K562 (cell line): ENCODE results near the gene PSMA5. TPM values are rescaled to one million over a fixed set of nuclear protein-coding genes. Genes with fewer than 3 reads are reported as not detected.

Experiments used
- CTCF ChIP-seq, 3 experiments: IDR thresholded peaks in 2 of 3; conservative IDR thresholded peaks in 1 of 3; 2 replicates each; pipeline ENCODE4 v1.5.1; 2011 to 2012; ENCODE audit warnings: low read length in 3 of 3, mild to moderate bottlenecking in 3 of 3, control low read depth in 2 of 3, improper control_type of control experiment in 1 of 3, inconsistent platforms in 1 of 3, low read depth in 1 of 3, mixed read lengths in 1 of 3, moderate library complexity in 1 of 3; ENCODE audit not compliant: insufficient read depth in 2 of 3
- CUX1 ChIP-seq: fragments of 200-800 bp; sonication (Bioruptor generic); IDR thresholded peaks from 2 replicates; pipeline ENCODE4 v1.6.1; 2016; ENCODE audit warnings: missing genetic modification characterization, missing compliant biosample characterization
- E2F3 ChIP-seq: fragments of 250-450 bp; sonication (Bioruptor Pico); IDR thresholded peaks from 2 replicates; pipeline ENCODE4 v1.4.0; 2020; ENCODE audit warnings: mild to moderate bottlenecking
- E4F1 ChIP-seq: fragments of 250-450 bp; sonication (Bioruptor Pico); IDR thresholded peaks from 2 replicates; pipeline ENCODE4 v1.5.0; 2021; ENCODE audit warnings: mild to moderate bottlenecking, borderline replicate concordance
- HDGF ChIP-seq: fragments of 450-650 bp; IDR thresholded peaks from 2 replicates; pipeline ENCODE4 v1.6.1; 2016
- MTA1 ChIP-seq: fragments of 450-650 bp; IDR thresholded peaks from 2 replicates; pipeline ENCODE4 v1.6.1; 2017; ENCODE audit warnings: borderline replicate concordance
- NFIX ChIP-seq: fragments of 250-450 bp; sonication (Bioruptor Pico); IDR thresholded peaks from 2 replicates; pipeline ENCODE4 v1.4.0; 2020; ENCODE audit warnings: low read depth, mild to moderate bottlenecking, moderate library complexity
- RBBP5 ChIP-seq: fragments of 200-600 bp; sonication (generic); IDR thresholded peaks from 2 replicates; pipeline ENCODE4 v1.6.1; 2012; ENCODE audit warnings: borderline replicate concordance, mild to moderate bottlenecking, low read length, control low read depth, inconsistent platforms; ENCODE audit not compliant: insufficient read depth, poor library complexity, severe bottlenecking
- RFX7 ChIP-seq: fragments of 250-450 bp; sonication (Bioruptor Pico); IDR thresholded peaks from 2 replicates; pipeline ENCODE4 v1.5.1; 2021; ENCODE audit warnings: mild to moderate bottlenecking
- SUPT5H ChIP-seq: fragments of 450-650 bp; IDR thresholded peaks from 2 replicates; pipeline ENCODE4 v1.6.1; 2016
- ZBTB34 ChIP-seq: fragments of 250-450 bp; sonication (Bioruptor Pico); IDR thresholded peaks from 2 replicates; pipeline ENCODE4 v1.8.0; 2021; ENCODE audit warnings: mild to moderate bottlenecking, moderate library complexity
- ZNF143 ChIP-seq: sonication (generic); formaldehyde crosslinking; IDR thresholded peaks from 2 replicates; pipeline ENCODE4 v1.9.0; 2022; ENCODE audit warnings: mild to moderate bottlenecking, missing genetic modification reagents
- ZNF175 ChIP-seq: fragments of 200-800 bp; sonication (Bioruptor generic); IDR thresholded peaks from 2 replicates; pipeline ENCODE4 v1.6.1; 2016; ENCODE audit warnings: low read depth, mild to moderate bottlenecking, missing genetic modification characterization, missing compliant biosample characterization
- ZNF354B ChIP-seq: fragments of 250-450 bp; sonication (Bioruptor Pico); IDR thresholded peaks from 2 replicates; pipeline ENCODE4 v1.4.0; 2020
- ZNF384 ChIP-seq: IDR thresholded peaks from 2 replicates; pipeline ENCODE4 v1.6.1; 2012; ENCODE audit warnings: low read depth, low read length, improper control_type of control experiment
- ZNF589 ChIP-seq: fragments of 200-800 bp; sonication (Bioruptor generic); IDR thresholded peaks from 2 replicates; pipeline ENCODE4 v1.6.1; 2016; ENCODE audit warnings: low read depth, missing genetic modification characterization, missing compliant biosample characterization
- polyA plus RNA-seq, 8 experiments: library from polyadenylated mRNA; depleted of rRNA in 4 of 8; stranded (reverse) in 5 of 8; unstranded in 3 of 8; fragments of >200 nt; fragmentation: Nextera tagmentation in 2 of 8; fragmentation: Illumina TruSeq in 1 of 8; extraction: Ambion mirVana in 2 of 8; extraction: Trizol in 1 of 8; gene quantifications; 2 replicates each; pipeline versions ENCODE4 v1.2.1 to v1.2.3, GENCODE V29; 2011 to 2014; ENCODE audit warnings: inconsistent platforms in 1 of 8, missing spikeins in 1 of 8
- total RNA-seq, 7 experiments: library from RNA; depleted of rRNA in 6 of 7; stranded (reverse); fragments of >200 nt in 6 of 7; fragmentation: Illumina TruSeq in 2 of 7; extraction: Trizol in 2 of 7; gene quantifications; 2 replicates each; pipeline versions ENCODE4 v1.2.1 to v1.2.3, GENCODE V29; 2011 to 2021; ENCODE audit warnings: low replicate concordance in 1 of 7

Gene PSMA5
- total and polyA plus RNA-seq, 9 of the 15 experiments (the other 6 are each of a cell fraction or from before 2014, with no cell fraction given): 82.6 to 542 (median 287) TPM

- TF ChIP-seq CUX1 (CRISPR knock-in tag): no peak
- TF ChIP-seq RBBP5: peak; percentile 62
- no peak for TF ChIP-seq CTCF (IDR thresholded peaks at IDR 0.05 in 2 of 3, conservative IDR thresholded peaks at IDR 0.05 in 1 of 3; ENCODE audit: insufficient read depth in 2 of 3, low read depth in 1 of 3, low read length in 3 of 3)
- 0 out of 2 replicates have a peak, but pooled peaks have one; percentile 45 for TF ChIP-seq ZNF589
- TF ChIP-seq MTA1: no peak; the same call in 1 of the 2 replicates
- TF ChIP-seq ZNF143 (CRISPR knock-in tag): no peak
- TF ChIP-seq E4F1 (CRISPR knock-in tag): no peak
- TF ChIP-seq E2F3 (CRISPR knock-in tag): no peak
- no peak for TF ChIP-seq ZNF354B
- no peak for TF ChIP-seq NFIX (CRISPR knock-in tag)
- no peak for TF ChIP-seq ZBTB34
- peak; percentile 69; the same call in 1 of the 2 replicates for TF ChIP-seq ZNF175 (CRISPR knock-in tag)
- TF ChIP-seq SUPT5H: peak; percentile 70
- TF ChIP-seq RFX7 (CRISPR knock-in tag): no peak
- TF ChIP-seq ZNF384: no peak
- TF ChIP-seq HDGF: peak; percentile 58; the same call in 1 of the 2 replicates
Measured at GRCh38 chr1:109392788-109393616, 33.2 kb downstream of the PSMA5 start (continued).
